SH-SY5Y (cell line): ENCODE data around the gene TELO2.

Experiments used
- GATA2 ChIP-seq: IDR thresholded peaks from 2 replicates; pipeline ENCODE4 v1.6.1; 2011; ENCODE audit warnings: mild to moderate bottlenecking, low read depth, low read length
- GATA3 ChIP-seq: IDR thresholded peaks from 2 replicates; pipeline ENCODE4 v1.6.1; 2011; ENCODE audit warnings: low read depth, mild to moderate bottlenecking, low read length, moderate library complexity

GRCh38 chr16:1470481-1471251 lies 22.5 kb upstream of the TELO2 start:
- no peak for TF ChIP-seq GATA2
- TF ChIP-seq GATA3: no peak
